SKM-1 treated with dmso at 0.1 percent for 144 hours (cell line): ENCODE data around the gene AACS.
"Not testable (repeated sequence)": the region's sequence is repeated elsewhere in the genome, so short reads cannot be mapped to it uniquely, and the experiment has no call there.

Source experiments
- DNase-seq: peaks from one replicate; lab custom pipeline; 2025; ENCODE audit not compliant: unreplicated experiment; lab: John Stamatoyannopoulos, UW

The AACS gene

DNA sequence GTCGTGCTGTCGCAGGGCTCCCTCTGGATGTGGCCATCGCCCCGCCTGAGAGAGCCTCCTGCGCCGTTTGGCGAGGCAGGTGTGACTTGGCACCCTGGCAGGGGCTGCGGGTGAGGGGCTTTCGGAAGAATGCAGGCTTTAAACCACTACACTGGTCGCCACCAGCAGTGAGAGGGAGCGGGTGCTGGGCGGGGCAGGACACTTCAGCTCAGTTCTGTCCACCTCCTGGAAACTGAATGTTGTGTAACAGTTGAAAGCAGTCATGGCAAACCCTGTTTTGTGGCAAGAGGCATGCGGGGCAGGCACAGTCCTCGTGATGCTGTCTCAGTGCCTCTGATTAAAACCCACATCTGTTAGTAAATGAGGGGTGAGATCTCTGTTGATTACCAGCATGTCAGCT is 55.9 kb downstream of the AACS start:
- no peak for DNase-seq

GRCh38 chr12:125122668-125123067 is 57.4 kb downstream of the AACS start:
- DNase-seq = no peak

DNA sequence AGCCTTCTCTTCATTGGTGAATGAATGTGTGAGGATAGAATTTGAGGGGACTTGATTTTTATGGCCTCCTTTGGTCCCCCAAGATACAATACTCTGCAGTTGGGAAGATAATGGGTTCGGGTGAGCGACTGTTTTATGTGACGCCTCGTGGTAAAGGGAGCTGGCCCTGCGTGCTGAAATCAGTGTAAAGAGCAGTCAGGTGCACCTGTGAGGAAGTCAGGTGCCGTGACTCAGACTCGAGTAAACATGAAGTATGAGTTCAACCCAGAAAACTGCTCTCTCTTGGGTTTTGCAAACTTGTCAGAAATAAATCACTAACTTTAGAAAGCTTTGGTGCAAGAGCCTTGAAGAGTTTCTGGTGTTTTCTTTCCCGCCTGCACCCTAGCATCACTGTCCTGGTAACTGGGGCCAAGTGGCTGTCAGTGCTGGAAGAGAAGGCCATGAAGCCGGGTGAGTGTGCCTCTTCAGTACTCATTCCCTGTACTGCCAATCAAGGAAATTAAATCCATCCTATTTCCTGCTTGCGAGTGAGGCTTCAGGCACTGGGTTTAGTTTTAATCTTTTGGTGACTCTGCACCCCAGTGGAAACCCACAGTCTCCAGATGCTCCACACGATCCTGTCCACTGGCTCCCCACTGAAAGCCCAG is 59.2 kb downstream of the AACS start:
- no peak for DNase-seq

DNA sequence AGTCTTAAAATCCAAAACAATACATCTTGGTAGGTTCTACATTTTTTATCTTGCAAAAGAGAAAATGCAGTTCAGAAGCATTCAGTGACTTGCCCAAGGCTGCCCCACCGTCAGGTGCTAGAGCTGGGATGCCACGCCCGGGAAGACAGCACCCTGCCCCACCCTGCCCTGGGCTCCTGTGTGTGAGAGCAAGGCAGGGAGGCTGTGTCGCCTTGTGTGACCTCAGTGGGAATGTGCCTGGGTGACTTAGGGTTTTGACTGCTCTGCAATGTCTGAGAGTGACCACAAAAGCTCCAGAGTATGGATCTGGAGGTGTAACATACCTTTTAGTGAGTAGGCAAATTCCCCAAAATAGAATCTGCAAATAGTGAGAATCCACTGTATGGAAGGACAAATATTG is 60.0 kb downstream of the AACS start:
- no peak for DNase-seq

- no peak for DNase-seq
Observed at GRCh38 chr12:125128439-125129178, 63.4 kb downstream of the AACS start.

DNA sequence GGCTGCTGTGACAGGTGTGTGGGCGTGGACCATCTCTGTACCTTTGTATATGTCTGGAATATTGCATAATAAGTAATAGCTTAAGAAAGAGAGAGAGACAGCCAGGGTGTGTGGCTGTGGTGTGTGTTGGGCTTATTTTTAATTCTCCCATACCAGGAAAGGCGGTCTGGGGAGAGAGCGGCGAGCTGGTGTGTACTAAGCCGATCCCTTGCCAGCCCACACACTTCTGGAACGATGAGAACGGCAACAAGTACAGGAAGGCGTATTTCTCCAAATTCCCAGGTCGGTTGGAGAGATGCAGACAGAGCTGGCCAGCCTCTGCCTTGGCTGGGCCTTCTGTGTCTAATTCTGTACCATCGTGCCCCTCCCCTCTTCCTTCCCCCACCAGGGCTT is 63.9 kb downstream of the AACS start:
- no peak for DNase-seq

GRCh38 chr12:125129591-125130255 is 64.5 kb downstream of the AACS start:
- DNase-seq = no peak

GRCh38 chr12:125131958-125132357 is 66.7 kb downstream of the AACS start:
- no peak for DNase-seq

DNA sequence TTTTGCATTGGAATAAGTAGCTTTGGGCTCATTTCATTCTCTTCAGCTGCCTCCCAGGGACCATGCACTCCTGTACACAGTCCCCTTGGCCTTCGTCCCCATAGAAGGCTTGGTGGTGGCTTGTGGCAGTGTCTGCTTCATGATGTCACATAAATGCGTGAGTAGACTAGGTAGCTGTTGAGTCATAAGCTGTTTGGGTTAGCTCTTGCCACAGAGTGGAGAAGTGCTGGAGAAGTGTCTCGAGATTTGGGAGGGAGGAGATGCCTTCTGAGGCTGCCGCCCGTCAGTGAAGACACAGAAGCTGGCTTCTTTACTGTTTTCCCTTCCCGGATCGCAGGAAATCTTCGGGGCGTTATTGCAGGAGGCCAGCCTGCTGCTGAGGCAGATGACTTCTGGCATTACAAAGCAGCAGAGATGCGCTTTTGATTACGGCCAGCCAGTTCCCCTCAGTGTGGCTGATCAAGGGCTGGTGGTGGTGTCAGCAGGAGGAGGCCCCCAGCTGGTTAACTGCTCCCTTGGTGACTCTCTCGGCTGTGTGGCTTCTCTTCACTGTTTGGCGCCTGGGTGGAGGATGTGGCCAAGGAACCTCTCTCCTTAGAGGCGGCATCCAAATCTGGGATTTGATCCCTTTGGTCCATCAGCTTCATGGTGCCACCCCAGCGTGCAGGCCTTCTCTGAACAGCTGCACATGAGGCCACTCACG is 67.6 kb downstream of the AACS start:
- no peak for DNase-seq

DNA sequence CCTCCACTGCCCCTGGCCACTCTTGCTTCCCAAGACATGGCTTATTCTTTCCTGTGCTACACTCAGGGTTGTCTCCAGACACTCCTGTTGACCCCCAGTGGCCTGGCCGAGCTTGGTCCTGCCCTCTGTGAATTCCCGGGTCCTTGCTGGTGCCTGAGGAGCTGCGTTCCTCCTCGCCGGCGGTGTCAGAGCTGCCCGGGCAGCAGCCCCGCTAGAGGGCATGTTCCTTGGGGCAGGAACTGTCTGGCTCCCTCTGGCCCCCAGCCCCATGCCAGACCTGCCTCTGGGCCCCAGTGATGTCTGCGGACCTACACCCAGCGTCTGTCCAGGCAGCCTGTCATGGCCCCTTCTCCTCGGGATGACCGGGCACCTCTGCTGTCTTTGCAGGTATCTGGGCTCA is 68.4 kb downstream of the AACS start:
- no peak for DNase-seq

GRCh38 chr12:125134576-125134975 is 69.3 kb downstream of the AACS start:
- DNase-seq = no peak

DNA sequence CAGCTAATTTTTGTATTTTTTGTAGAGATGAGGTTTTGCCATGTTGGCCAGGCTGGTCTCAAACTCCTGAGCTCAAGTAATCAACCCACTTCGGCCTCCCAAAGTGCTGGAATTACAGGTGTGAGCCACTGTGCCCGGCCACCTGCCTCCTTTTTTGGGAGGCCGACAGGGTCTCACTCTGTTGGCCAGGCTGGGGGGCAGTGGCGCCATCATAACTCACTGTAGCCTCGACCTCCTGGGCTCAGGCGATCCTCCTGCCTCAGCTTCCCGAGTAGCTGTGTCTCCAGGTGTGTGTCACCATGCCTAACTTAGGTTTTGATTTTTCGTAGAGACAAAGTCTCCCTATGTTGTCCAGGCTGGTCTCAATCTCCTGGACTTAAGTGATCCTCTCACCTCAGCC is 70.7 kb downstream of the AACS start:
- DNase-seq = no peak

DNA sequence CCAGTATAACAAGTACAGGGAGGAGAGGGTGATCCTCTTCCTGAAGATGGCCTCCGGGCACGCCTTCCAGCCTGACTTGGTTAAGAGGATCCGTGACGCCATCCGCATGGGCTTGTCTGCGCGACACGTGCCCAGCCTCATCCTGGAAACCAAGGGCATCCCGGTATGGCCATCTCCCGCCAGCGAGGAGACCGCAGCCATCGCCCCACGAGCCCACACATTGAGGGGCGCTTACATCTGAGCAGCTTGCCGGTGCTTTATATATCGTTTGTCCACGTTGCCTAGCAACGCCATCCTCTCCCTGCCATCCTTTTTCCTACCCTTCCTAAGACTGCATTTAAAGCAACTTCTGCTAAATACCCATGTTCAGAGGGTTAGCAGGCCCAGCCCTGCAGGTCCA is 71.5 kb downstream of the AACS start:
- no peak for DNase-seq

DNA sequence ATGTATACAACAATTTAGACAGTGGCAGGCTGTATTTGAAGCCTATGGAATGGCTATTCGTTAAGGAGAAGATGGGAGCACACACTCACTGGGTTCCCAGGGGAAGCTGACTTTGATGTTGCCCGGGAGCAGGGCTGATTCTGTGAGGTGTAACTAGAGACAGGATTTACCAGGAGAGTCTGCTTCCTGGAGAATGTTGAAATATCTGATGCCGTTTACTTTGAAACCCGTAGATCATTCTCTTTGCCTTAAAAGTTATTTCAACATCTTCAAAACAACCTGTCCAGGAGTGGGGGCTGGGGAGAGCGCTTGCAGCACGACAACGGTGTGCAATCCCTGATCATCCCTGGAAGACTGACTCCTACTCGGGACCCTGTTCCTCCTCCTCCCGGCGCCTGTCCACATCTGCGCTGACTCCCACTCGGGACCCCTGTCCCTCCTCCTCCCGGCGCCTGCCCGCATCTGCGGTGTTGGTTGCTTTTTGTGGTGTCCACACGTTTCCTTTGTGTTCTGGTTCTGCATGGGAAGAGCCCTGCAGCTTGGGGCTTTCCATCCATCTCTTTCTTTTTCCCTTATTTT is 72.6 kb downstream of the AACS start:
- DNase-seq = no peak

DNA sequence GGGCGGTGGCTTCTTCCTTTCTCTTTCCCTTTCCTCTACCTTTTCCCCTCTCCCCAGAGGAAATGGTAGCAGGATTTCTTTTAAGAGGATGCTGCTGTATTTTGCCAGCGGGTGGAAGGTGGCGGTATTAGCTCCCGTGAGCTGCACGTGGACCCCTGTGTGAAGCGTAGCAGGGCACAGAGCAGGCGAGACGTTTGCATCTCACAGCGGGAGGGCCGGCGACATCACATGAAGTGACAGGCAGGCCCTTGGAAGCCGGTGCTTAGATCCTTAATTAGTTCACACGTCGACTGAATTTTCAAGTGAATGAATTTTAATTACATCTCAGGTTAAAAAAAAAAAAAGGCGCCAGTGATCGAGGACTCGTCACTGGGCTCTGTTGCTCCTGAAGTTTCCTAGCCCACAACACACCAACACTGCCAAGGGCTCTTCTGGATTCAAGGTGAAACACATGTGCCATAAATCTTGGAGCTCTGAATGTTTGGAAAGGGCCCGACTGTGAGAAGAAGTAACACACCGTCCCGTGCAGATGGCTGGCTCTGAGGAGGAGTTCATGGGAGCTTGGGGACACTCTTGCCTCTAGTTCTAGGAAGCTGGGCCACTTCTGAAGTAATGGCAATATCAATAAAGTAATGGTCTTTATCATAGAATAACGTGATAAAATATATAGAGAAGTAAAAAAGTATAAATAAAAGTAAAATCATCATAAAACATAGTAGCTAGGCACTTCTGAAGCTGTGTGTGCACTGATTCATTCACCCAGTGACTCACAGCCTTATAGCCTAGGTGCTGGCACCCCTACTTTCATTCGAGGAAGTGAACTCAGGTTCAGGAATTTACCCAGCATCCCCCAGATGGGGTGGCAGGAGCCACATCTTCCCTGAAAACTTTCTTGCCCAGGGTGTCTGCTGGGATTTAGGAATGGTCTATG is 75.3 kb downstream of the AACS start:
- no peak for DNase-seq

GRCh38 chr12:125141210-125141573 is 76.0 kb downstream of the AACS start:
- DNase-seq = not testable (repeated sequence)

DNA sequence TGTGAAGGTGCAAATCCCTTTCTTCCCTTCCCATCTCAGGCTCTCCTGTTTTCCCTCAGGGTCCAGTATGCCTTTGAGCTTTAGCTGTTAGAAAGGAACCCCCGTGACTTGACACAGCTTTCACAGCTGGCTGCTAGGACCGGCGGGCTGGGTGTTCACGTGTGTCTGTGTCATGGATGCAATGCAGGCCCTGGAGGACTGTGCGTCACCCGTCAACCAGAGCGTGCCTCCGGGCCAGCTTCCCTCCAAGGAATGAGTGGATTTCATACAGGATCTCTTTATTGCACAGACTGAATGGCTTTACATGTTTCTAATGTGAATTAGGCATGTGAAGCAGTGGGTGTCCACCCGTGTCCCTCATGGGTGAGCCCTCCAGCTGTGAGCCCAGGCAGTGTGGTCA is 77.4 kb downstream of the AACS start:
- no peak for DNase-seq

GRCh38 chr12:125143491-125143890 is 78.3 kb downstream of the AACS start:
- DNase-seq = no peak

GRCh38 chr12:125145196-125145595 is 80.0 kb downstream of the AACS start:
- no peak for DNase-seq

DNA sequence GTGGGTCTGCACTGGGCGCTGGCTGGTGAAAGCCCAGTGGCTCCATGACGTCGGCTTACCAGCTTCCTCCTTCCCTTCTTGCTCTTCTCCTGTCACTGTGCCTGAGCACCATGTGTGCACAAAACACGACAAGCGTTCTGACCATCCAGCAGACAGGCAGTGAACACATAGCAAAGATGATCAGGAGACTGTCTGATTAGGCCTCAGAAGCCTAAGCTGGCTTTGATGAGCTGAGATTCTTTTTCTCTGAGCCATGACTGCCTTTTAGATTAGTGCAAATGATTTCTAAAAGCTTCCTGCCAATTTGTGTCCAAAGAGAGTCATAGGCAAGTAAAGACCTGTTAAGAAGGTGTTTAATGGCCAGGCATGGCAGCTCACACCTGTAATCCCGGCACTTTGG is 83.1 kb downstream of the AACS start:
- DNase-seq = no peak
